Vagina (tissue), 2 donors: ENCODE data around the gene NTM.

Source experiments
- POLR2A ChIP-seq, 2 donors: fragments of 450-650 bp; IDR thresholded peaks; one replicate each; pipeline ENCODE4 v1.6.1; 2017; ENCODE audit warnings: antibody characterized with exemption in 2 of 2, mild to moderate bottlenecking in 2 of 2, moderate library complexity in 2 of 2
- POLR2AphosphoS5 ChIP-seq, 2 donors: sonication (generic); formaldehyde crosslinking; IDR thresholded peaks; one replicate each; pipeline ENCODE4 v1.9.0; 2017; ENCODE audit warnings: antibody characterized with exemption in 2 of 2, mild to moderate bottlenecking in 2 of 2, low read depth in 1 of 2; ENCODE audit not compliant: insufficient read depth in 1 of 2
- TF ChIP-seq, protein P1 (sequence below), 3 experiments: fragments of 450-650 bp in 2 of 3; fragments of 200-600 bp in 1 of 3; sonication (generic) in 1 of 3; IDR thresholded peaks; one replicate each; pipeline ENCODE4 v1.5.1; 2017 to 2019; ENCODE audit warnings: antibody characterized with exemption in 3 of 3, mild to moderate bottlenecking in 2 of 3, moderate library complexity in 2 of 3

DNA sequence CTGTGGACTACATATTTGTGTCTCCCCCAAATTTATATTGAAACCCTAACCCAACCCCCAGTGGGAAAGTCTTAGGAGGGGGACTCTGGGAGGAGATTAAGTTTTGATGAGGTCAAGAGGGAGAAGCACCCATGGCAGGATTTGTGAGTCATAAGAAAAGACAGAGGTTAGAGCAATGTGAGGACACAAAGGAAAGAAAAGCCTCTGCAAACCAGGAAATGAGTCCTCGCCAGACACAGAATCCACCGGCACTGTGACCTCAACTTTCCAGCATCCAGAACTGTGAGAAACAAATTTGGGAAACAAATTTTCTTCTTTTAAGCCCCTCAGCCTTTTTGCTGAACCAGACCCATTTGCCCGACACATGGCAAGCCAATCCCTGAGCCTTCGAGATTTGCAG lies 397.0 kb downstream of the NTM start:
- TF ChIP-seq, protein P1, sequence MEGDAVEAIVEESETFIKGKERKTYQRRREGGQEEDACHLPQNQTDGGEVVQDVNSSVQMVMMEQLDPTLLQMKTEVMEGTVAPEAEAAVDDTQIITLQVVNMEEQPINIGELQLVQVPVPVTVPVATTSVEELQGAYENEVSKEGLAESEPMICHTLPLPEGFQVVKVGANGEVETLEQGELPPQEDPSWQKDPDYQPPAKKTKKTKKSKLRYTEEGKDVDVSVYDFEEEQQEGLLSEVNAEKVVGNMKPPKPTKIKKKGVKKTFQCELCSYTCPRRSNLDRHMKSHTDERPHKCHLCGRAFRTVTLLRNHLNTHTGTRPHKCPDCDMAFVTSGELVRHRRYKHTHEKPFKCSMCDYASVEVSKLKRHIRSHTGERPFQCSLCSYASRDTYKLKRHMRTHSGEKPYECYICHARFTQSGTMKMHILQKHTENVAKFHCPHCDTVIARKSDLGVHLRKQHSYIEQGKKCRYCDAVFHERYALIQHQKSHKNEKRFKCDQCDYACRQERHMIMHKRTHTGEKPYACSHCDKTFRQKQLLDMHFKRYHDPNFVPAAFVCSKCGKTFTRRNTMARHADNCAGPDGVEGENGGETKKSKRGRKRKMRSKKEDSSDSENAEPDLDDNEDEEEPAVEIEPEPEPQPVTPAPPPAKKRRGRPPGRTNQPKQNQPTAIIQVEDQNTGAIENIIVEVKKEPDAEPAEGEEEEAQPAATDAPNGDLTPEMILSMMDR (IDR thresholded peaks at IDR 0.05): no peak
- TF ChIP-seq POLR2A (IDR thresholded peaks at IDR 0.05): no peak
- no peak for TF ChIP-seq POLR2AphosphoS5 (IDR thresholded peaks at IDR 0.05; ENCODE audit: insufficient read depth in 1 of 2, low read depth in 1 of 2)
